ENCODE measurements around the gene HMCN1.
A peak's percentile ranks its signal among the peaks of the same experiment; 100 is the strongest.

The HMCN1 gene

GRCh38 chr1:185912504-185912903, 178.3 kb downstream of the HMCN1 start:
- DNase-seq (ENCODE audit: low spot score), result peak; percentile 34

- DNase-seq (ENCODE audit: low spot score), result no peak
Measured at GRCh38 chr1:185914089-185914488, 179.9 kb downstream of the HMCN1 start.

DNA sequence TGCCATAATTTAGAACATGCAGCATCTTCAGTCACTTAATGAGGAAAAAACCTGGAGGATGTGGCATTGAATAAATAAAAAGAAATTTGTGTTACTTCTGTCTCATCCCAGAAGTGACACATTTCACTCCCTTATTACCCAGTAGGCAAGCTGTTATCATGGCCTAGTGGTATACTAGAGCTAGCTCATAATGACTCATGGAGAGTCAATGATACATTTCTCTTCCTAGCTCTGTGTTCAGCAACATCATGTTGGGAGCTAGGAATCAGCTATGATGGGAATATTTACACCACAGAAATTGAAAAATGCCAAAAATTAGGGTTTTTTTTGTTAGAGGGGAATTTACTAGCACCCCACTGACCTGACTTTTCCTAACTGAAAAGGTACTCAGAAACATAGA, 182.7 kb downstream of the HMCN1 start:
- DNase-seq (ENCODE audit: low spot score), result no peak

DNA sequence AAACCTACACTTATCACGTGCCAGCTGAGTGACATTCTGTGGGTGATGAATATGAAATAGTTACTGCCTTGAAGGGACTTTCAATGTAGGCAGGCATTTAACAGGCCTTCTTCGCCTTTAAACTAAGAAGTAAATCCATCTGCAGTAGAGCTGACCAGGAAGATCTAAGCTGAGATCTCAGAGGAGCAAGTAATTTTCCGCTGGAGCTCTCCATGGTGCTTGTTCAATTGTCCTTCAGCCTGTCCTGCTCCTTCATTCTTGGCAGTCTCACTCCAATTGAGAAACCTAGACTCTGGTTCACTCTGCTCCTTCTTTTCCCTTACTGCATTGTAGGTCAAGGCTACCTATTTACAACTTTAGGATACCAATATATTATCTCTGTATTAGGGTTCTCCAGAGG, 183.5 kb downstream of the HMCN1 start:
- DNase-seq (ENCODE audit: low spot score), result peak; percentile 65

DNA sequence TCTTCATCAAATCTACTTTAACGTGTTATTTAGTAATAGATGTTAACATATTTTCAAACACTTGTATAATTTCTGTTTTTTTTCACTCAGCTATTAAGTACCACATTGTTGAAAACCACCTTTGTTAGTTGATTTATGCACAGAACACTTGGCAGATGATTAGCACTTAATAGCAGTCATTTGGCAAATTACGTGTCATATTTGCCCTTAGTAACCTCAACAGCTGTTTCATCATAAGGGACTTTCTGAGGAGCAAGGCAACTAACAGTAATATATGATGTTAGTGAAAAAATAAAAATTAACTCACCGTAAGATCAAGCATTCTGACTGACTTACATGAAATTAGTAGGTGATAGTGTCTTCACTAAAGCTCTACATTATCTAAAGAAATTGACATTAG, 186.4 kb downstream of the HMCN1 start:
- no peak for DNase-seq (ENCODE audit: low spot score)

DNA sequence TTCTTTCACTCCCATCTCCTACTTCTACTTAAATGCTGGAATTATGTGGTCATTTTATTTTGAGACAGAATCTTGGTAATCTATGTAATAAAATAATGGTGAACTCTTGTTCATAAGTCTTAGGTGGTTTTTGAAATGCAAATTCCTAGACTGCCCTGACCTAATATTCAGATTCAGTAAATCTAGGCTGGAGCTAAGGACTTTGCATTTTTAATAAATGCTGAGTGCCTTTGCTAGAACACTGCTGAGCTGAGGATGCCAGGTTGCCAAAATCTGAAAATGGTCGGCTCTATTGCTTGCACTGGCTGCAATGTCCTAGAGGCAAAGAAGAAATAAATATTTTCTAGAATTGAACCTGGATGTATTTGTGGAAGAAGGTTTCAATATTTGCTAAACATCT, 187.4 kb downstream of the HMCN1 start:
- no peak for DNase-seq (ENCODE audit: low spot score)

DNA sequence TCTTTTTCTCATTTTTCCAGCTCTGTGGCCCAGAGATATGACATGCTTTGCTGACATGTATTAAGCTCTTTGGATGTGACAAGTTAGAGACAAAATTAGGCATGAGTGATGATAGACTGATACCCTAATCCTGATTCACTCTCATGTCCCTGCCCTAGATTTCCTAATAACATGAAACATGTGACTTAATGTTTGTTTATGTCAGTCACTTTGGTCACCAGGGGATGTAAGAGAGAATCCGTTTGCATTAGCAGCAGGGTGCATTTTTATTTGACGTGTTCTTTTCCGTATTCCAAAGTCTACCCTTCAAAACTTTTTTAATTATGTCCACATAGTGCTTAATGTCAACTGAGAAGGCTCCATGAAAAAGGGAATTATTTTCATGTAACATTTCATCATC, 192.4 kb downstream of the HMCN1 start:
- no peak for DNase-seq (ENCODE audit: low spot score)

DNA sequence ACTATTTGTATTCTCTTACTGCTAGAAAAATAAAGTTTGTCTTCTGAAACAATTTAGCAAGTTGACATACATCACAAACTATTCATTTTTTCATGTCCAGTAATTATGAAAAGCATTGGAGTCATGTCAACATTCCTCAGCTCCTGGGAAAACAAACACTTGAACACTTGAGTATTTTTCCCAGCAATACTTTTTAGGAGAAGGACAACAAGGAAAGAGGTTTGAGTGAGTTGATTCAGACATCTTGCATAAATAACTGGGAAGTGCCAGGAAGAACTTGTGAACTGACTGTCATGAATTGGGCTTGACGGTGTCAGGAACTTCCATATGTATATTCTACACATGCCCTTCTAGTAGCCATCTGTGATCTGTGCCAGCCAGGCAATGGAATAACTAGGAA, 195.6 kb downstream of the HMCN1 start:
- no peak for DNase-seq (ENCODE audit: low spot score)

GRCh38 chr1:185931438-185931837, 197.2 kb downstream of the HMCN1 start:
- DNase-seq (ENCODE audit: low spot score), result no peak

GRCh38 chr1:185933580-185933979, 199.4 kb downstream of the HMCN1 start:
- DNase-seq (ENCODE audit: low spot score), result no peak

DNA sequence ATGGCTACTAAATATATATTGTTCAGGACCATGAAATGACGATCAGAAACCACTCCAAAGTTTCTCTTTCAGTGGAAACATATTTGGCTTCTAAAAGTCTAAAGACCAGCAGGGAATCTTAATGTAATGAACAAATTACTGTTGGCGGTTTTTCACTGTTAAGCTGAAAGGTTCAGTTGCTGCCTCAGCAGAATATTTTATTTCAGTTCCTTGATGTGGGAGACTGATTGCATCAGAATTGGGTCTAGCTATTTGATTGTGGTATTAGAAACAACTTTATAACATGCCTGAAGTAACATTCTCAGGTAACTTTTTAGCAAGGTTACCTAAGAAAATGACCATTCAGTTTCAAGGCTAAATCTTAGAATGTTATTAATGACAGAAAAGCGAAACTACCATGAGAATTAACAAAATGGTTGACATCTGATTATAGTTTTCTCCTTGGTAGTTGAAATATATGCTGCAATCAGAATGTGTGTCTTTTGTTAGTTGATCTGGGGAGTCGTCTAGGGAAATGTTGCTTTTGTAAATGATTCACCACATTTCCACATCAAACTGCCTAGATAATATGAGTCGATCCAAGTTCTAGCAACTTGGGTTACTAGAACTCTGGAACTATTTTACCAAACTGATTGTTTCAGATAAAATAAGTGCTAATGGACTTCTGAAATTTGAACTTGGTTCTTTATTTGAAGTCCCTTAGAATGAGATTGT, 200.4 kb downstream of the HMCN1 start:
- DNase-seq (ENCODE audit: low spot score), result no peak

DNA sequence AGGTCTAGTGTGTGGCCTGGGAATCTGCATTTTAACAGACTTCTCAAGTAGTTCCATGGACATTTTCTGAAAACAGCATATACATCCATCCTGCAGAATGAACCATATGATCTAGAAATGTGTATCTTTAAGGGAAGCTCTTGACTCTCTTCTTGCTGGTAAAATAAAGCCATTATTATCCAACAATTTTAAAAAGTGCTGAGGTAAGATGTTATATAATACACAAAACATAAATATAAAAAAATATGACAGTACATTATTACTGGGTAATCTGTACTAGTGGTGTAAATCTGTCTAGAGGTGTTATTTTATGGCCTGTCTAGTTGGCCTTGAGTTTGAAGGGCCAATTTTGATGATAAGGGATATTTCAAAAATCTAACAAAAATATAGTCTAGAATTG, 201.2 kb downstream of the HMCN1 start:
- DNase-seq (ENCODE audit: low spot score), result no peak

- DNase-seq (ENCODE audit: low spot score), result no peak
Measured at GRCh38 chr1:185936641-185937040, 202.4 kb downstream of the HMCN1 start.

- DNase-seq (ENCODE audit: low spot score), result no peak
Measured at GRCh38 chr1:185938396-185938795, 204.2 kb downstream of the HMCN1 start.

GRCh38 chr1:185939142-185939541, 205.0 kb downstream of the HMCN1 start:
- DNase-seq (ENCODE audit: low spot score), result peak; percentile 4

DNA sequence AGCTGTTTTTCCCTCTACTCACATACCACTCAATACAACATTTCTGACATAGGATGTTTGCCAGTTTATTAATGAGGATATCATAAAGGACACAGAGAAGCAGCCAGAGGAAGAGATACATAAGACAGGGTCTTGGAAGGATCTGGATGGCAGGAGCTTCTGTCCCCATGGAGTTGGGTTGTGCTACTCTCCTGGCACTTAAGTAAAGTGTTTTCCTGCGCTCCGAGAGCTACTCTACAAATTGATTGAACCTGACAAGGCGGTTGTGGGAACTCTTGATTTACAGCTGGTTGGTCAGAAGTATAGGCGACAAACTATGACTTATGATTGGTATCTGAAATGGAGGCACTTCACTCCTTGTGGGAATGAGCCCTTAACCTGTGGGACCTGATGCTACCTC, 208.8 kb downstream of the HMCN1 start:
- DNase-seq (ENCODE audit: low spot score), result no peak

DNA sequence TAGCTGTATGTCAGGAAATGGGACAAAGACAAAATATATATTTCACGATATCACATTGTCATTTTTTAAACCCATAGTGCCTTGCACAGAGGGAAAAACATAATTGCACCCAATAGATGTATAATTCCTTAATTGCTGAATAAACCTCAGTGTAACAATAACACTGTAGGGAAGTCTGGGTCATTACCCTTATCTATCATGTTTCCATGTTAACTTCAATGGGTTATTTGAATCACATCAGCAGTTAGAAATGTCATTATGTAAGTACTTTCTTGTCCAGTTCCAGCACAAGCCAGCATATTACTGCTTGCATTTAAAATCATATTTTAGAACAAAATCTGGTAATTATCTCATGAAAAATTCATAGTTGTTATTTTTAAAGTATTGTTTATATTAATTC, 222.7 kb downstream of the HMCN1 start:
- no peak for DNase-seq (ENCODE audit: low spot score)

DNA sequence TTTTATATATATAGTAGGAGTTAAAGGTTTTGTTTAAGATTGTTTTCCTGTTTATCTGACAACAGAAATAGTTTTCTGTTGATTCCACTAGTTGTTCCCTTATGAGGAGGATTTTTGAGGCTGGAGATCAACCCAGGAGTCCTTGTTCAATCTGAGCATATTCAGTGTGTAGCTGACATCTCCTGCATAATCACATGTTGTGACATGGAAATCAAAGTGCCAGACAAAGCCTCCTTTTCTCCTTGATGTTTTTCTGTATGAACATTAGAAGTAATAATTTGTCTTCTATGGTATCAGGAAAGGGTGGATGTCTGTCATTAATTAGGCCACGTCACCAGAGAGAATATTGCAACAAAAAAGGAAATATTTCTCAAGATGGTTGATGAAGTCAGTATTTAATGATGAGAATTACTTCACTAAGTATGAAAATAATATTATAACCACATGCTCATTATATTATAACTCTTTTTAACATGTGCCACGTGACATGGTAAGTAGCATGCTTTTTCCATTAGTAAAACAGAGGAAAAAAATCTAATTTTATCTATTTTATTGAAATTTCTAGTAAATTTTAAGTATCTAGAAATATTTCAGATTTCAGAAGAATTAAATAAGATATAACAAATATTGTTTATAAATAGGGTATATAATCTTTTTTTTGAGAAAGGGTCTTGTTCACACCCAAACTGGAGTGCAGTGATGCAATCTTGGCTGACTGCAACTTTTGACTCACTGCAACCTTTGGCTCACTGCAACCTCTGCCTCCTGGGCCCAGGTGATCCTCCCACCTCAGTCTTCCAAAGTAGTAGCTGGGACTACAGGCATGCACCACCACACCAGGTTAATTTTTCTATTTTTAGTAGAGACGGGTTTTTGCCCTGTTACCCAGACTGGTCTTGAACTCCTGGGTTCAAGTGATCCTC, 223.5 kb downstream of the HMCN1 start:
- DNase-seq (ENCODE audit: low spot score), result no peak

DNA sequence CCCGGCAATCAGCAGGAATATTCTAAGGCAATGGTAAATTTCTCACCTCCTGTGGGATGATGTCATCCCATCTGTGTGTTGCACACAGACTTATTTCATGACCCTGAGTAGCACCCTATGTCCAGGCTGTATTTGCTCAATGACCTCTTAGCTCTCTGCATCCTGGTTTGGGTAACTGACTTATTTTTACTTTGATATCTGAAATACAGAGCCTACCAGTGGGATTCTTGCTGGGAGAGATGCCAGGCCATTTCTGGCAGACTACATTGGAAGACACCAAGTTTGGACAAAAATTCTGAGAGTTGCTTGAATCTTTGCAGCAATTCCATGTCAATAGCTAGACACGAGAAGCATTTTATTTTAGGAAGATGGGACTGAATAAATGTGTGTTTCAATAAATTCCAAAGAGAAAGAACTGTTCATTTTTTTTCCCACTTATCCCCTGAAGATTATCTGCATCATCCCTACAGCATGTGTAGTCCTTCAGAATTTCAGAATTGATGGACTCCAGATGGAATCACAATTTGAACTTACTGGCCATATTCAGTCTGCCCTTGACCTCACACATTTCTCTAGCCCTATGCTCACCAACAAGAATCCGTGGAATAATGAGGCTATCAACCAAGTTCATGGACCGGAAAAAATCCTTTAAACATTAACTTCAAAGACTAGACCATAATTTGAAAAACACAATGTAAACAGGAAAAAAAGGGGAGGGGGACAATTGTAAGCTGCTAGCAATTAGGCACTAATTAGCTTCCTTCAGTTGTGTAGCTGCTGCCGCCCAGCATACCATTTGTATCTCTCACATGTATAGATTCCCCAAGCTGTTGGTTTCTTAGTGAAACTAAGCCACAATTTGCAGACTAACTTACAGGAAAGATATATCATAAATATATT, 226.5 kb downstream of the HMCN1 start:
- DNase-seq (ENCODE audit: low spot score), result no peak

DNA sequence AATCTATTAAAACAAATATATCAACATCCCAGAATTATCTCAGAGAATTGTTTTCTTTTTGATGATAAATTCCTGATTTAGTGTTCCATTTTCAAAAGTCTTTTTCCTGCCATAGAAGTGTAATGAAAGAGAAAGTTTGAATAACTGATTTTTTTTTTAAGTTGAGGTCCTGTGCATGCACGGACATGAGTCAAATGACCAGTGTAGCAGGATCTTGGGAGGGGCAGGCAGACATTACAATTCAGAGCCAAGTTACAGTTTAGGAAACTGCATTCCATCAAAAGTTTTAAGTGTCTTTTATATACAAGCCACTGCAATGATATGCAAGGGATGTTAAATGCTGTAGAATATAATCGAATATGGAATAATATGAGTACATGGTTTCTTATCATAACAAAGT, 227.5 kb downstream of the HMCN1 start:
- no peak for DNase-seq (ENCODE audit: low spot score)

DNA sequence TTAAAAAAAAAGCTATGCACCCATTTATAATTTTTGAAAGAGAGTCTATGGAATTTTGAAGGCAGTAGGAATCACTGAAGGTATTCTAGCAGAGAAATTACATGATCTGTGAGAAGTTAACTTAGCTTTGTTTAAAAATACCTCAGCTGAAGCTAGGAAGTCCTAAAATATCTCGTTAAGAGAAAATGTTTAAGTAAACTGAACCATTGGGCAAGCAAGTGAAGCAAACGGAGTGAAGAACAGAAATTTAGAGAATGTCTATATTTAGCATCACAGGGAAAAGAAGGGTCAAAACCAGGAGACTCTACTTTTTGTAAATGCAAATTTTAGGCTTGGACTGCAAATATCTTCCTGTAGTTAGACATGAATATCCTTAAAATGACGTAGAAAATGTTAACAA, 230.8 kb downstream of the HMCN1 start:
- DNase-seq (ENCODE audit: low spot score), result no peak

- no peak for DNase-seq (ENCODE audit: low spot score)
Measured at GRCh38 chr1:185965870-185966269, 231.7 kb downstream of the HMCN1 start.

Measured in iPS-NIHi11 (cell line).